ENCODE measurements around the gene USP27X. TPM values are rescaled to one million over a fixed set of nuclear protein-coding genes. Genes with fewer than 3 reads are reported as not detected.

The USP27X gene
- polyA plus RNA-seq, 2 of the 4 experiments (the other 2 are of a cell fraction) = 4.5 to 4.6 TPM

- ChIA-PET POLR2A (no interaction called here), CTCF (no interaction called here)
- Histone ChIP-seq H3K9me3 (no peaks in the 10 kb centered on the region), H3K4me3 (no peak overlapping the region), H3K27ac (no peak overlapping the region), H3K4me2 (no peak overlapping the region), H3K4me1 (no peaks in the 10 kb centered on the region)
- FAIRE-seq (no peak), DNase-seq (ENCODE audit: low read depth in 1 of 2, low spot score in 1 of 2) (no peak), ATAC-seq (no peak)
- TF ChIP-seq ESRRA (IDR thresholded peaks at IDR 0.05; ENCODE audit: borderline replicate concordance, low read length) = no peak
- no peak for TF ChIP-seq HOXB13 (CRISPR knock-in tag; IDR thresholded peaks at IDR 0.05; ENCODE audit: low read depth)
- TF ChIP-seq FOSB (CRISPR knock-in tag; IDR thresholded peaks at IDR 0.05) = no peak
- TF ChIP-seq MAX (IDR thresholded peaks at IDR 0.05) = no peak
- no peak for TF ChIP-seq NR3C1 (IDR thresholded peaks at IDR 0.05)
- TF ChIP-seq HDAC2 (IDR thresholded peaks at IDR 0.05) = no peak
- no peak for TF ChIP-seq KDM1A (IDR thresholded peaks at IDR 0.05; ENCODE audit: low read depth)
- no peak for TF ChIP-seq KDM5A (IDR thresholded peaks at IDR 0.05)
- no peak for TF ChIP-seq HES2 (IDR thresholded peaks at IDR 0.05)
- no peak for TF ChIP-seq ZC3H11A (IDR thresholded peaks at IDR 0.05)
Observed at GRCh38 chrX:49862093-49862492, 17.2 kb upstream of the USP27X start.

GRCh38 chrX:49868739-49869138, 10.5 kb upstream of the USP27X start:
- no peak for FAIRE-seq
- H3K27ac ChIP-seq = no peak overlapping the region
- ChIA-PET CTCF (interaction anchor here (1.2 kb wide), 1 partner anchor 29 kb away, joined by 3 read pairs; no protein-coding TSS in a partner anchor), POLR2A (no interaction called here)
- H3K9me3 ChIP-seq = no peaks in the 10 kb centered on the region
- no peak overlapping the region for H3K4me2 ChIP-seq
- TF ChIP-seq FOSL2 (IDR thresholded peaks at IDR 0.05) = no peak
- TF ChIP-seq FOSL2 (CRISPR knock-in tag; IDR thresholded peaks at IDR 0.05) = no peak
- TF ChIP-seq KDM1A (IDR thresholded peaks at IDR 0.05; ENCODE audit: low read depth) = no peak
- TF ChIP-seq HMGXB4 (CRISPR knock-in tag; IDR thresholded peaks at IDR 0.05; ENCODE audit: borderline replicate concordance) = no peak
- TF ChIP-seq NPAS2 (CRISPR knock-in tag; IDR thresholded peaks at IDR 0.05; ENCODE audit: borderline replicate concordance) = no peak
- no peak for TF ChIP-seq CEBPB (IDR thresholded peaks at IDR 0.05)
- DNase-seq (ENCODE audit: low read depth in 1 of 2, low spot score in 1 of 2) = no peak
- no peak overlapping the region for H3K4me3 ChIP-seq
- no peak for ATAC-seq
- WGBS (ENCODE audit: missing lambda C conversion rate) = 0% methylated on average over 1 of the region's 1 CpG
- H3K4me1 ChIP-seq = no peaks in the 10 kb centered on the region

- TF ChIP-seq ZFP36 (IDR thresholded peaks at IDR 0.05; ENCODE audit: borderline replicate concordance, partially characterized antibody) (no peak), RAD21 (conservative IDR thresholded peaks at IDR 0.05 in 1 of 2, IDR thresholded peaks at IDR 0.05 in 1 of 2) (peak; percentile 17 to 19; a peak in 1 of 5 replicates), CTCF (IDR thresholded peaks at IDR 0.05) (peak; percentile 48), ZSCAN20 (CRISPR knock-in tag; IDR thresholded peaks at IDR 0.05) (no peak), SMC3 (IDR thresholded peaks at IDR 0.05) (0 out of 3 replicates have a peak, but pooled peaks have one; percentile 18)
- Histone ChIP-seq H3K27ac (no peak overlapping the region), H3K4me2 (no peak overlapping the region), H3K9me3 (no peaks in the 10 kb centered on the region), H3K4me1 (peaks cover 6% of the 10 kb centered on the region; the same call in 1 of the 3 replicates), H3K4me3 (no peak overlapping the region)
- WGBS (ENCODE audit: missing lambda C conversion rate) = 4% methylated on average over 3 of the region's 3 CpGs
- POLR2A ChIA-PET = no interaction called here
- DNase-seq (ENCODE audit: low read depth in 1 of 2, low spot score in 1 of 2) (peak; percentile 30 to 43), ATAC-seq (no peak), FAIRE-seq (no peak)
- CTCF ChIA-PET = interaction anchor here (1.4 to 2.9 kb wide), 3 partner anchors 15 to 115 kb away, joined by 4 to 7 read pairs (median 5); no protein-coding TSS in a partner anchor
Observed at GRCh38 chrX:49876750-49877149, 2.5 kb upstream of the USP27X start.

Measured in A549 (cell line).